HUES48 (cell line): ENCODE results near the gene FOXO6.

Experiments used
- H3K27ac ChIP-seq: one replicate; pipeline ENCODE4 v1.7.0; 2013; ENCODE audit warnings: low read depth, low read length, inconsistent platforms
- H3K27me3 ChIP-seq: 2 replicates; pipeline ENCODE4 v1.6.1; 2013; ENCODE audit warnings: mild to moderate bottlenecking, low read length; ENCODE audit not compliant: control insufficient read depth, insufficient read depth
- H3K36me3 ChIP-seq: 2 replicates; pipeline ENCODE4 v1.6.1; 2013; ENCODE audit warnings: low read length; ENCODE audit not compliant: control insufficient read depth, insufficient read depth
- H3K4me1 ChIP-seq: 2 replicates; pipeline ENCODE4 v1.6.1; 2013; ENCODE audit warnings: mild to moderate bottlenecking, low read length; ENCODE audit not compliant: control insufficient read depth, insufficient read depth
- H3K4me3 ChIP-seq: 2 replicates; pipeline ENCODE4 v1.5.1; 2013; ENCODE audit warnings: mild to moderate bottlenecking, low read depth, low read length
- H3K9ac ChIP-seq: 2 replicates; pipeline ENCODE4 v1.6.1; 2013; ENCODE audit warnings: mild to moderate bottlenecking, low read depth, low read length, moderate library complexity
- H3K9me3 ChIP-seq: 2 replicates; pipeline ENCODE4 v1.6.1; 2013; ENCODE audit warnings: low read length; ENCODE audit not compliant: control insufficient read depth, insufficient read depth

Gene FOXO6

DNA sequence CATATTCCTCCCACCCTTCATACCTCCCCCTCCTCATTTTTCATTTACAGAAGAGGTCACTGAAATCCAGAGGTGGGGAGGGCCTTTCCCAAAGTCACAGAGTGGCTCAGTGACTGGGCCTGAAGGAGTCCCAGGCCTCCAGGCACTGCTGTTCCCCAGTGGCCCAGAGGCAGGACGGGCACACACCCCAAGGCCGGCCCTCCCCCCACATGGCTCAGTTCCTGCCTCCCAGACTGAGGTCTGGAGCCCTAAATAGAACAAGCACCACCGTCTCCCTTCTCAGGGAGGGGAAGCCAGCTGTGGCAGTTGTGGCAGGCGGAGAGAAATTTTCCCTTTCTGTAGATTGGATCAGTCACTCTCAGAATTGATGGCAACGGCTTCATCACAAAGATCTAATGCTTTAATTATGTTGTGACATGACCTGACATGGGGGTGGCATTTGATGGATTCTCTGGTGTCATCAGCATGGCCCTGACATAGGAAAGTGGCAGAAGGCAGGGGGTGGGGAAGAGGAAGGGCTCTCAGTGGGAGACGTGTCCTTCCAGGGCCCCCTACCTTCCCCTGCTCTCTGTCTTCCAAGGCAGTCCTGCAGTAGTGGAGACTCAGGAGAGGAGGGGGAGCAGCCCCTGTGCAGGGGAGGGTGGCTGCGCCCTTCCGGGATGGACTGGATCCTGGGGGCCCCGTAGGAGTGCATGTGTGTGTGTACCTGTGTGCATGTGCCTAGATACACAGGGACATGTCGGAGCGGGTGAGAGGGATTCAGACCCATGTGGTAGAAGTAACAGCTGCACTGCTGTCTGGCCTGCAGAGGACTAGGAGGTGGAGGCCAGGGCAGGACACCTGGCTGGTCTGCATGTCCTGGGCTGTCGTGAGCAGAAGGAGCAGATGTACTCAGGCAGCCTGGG lies 41.2 kb upstream of the FOXO6 start:
- no peaks in the 10 kb centered on the region for H3K27me3 ChIP-seq
- H3K4me3 ChIP-seq = no peak overlapping the region
- H3K36me3 ChIP-seq = no peaks in the 10 kb centered on the region

DNA sequence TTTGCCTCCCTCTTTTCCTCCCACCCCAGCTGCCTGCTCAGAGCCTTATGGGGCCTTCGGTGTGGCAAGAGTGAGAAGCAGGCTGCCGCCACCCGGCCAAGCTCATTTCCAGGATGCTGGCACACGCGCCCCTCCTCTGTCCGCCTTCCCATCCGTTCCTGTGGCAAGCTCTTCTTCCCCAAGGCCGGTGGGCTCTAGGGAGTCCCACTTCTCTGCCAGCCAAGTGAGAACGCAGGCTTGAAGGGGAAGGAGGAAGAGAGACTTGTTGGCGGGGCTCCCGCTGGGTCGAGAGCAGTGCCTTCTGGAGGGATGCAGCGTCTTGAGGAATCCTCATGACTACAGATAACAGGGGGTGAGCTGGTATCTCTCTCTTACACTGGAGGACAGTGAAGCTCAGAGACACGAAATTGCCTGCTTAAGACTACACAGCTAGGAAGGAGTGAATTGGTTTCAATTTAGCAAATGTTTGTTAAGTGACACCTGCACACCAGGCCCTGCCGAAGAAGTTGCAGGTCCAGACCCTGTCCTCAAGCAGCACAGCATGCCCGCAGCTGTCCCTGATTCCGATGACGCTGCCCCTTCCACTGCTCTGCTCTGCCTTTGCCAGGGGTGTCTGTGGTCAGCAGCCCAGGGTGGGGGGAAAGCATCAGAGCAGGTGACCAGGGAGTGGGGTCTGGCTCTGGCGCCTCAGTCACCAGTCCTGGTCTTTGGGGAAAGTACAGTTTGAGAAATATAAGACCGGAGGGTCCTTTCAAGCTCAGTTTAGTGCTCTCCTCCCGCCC lies 40.1 kb upstream of the FOXO6 start:
- Histone ChIP-seq H3K4me1 (no peaks in the 10 kb centered on the region; the same call in none of the 2 replicates), H3K9me3 (no peaks in the 10 kb centered on the region), H3K27ac (no peak overlapping the region), H3K27me3 (no peaks in the 10 kb centered on the region), H3K4me3 (no peak overlapping the region), H3K36me3 (no peaks in the 10 kb centered on the region), H3K9ac (no peak overlapping the region)

More for the DNA sequence above, 41.2 kb upstream of the FOXO6 start:
- Histone ChIP-seq H3K4me1 (peaks cover 6% of the 10 kb centered on the region), H3K27ac (no peak overlapping the region), H3K9ac (no peak overlapping the region), H3K9me3 (no peaks in the 10 kb centered on the region)

DNA sequence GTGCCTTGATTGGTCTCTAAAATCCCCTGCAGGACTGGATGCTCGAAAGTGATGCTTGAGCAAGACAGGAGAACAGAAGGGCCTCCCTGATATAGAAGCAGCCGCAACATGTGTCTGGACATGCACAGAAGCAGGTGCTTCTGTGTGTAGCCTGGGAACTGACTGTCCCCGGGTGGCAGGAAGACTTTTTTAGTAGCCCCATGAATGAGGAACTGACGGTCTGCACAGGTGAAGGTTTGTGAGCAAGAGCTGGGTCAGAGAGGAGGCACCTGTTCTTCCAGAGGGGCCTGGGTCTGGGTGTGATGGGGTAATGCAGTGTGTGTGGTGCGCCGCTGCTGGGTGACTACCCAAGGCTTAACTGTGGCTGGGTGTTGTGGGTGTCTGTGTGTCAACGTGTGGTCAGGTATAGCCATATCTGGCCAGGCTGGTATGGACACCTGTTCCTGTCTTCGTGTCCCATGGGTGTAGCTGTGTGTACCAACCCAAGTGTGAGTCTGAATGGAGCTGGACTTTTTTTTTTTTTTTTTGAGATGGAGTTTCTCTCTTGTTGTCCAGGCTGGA lies 39.1 kb upstream of the FOXO6 start:
- Histone ChIP-seq H3K27ac (no peak overlapping the region), H3K4me1 (no peaks in the 10 kb centered on the region; the same call in none of the 2 replicates), H3K36me3 (no peaks in the 10 kb centered on the region), H3K9me3 (no peaks in the 10 kb centered on the region), H3K9ac (no peak overlapping the region), H3K27me3 (no peaks in the 10 kb centered on the region), H3K4me3 (no peak overlapping the region)

DNA sequence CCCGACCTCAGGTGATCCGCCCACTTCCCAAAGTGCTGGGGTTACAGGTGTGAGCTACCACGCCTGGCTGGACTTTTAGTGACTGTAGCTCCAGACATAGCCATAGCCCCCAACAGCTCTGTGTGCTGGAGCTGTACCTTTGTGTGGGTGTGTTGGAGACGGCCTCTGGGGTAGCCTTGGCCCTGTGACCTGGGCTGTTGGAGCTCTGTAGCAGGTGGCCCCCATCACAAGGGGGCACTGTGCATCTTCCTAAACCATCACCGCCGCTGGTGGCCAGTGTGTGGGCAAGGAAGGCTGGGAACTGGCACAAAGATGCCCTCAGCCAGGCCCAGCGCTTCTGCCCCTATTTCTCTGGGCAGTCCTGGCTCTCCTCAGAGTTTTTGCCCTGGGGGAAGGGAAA lies 38.4 kb upstream of the FOXO6 start:
- Histone ChIP-seq H3K4me1 (no peaks in the 10 kb centered on the region; the same call in none of the 2 replicates), H3K27me3 (no peaks in the 10 kb centered on the region), H3K9me3 (no peaks in the 10 kb centered on the region), H3K36me3 (no peaks in the 10 kb centered on the region), H3K27ac (no peak overlapping the region), H3K4me3 (no peak overlapping the region), H3K9ac (no peak overlapping the region)

DNA sequence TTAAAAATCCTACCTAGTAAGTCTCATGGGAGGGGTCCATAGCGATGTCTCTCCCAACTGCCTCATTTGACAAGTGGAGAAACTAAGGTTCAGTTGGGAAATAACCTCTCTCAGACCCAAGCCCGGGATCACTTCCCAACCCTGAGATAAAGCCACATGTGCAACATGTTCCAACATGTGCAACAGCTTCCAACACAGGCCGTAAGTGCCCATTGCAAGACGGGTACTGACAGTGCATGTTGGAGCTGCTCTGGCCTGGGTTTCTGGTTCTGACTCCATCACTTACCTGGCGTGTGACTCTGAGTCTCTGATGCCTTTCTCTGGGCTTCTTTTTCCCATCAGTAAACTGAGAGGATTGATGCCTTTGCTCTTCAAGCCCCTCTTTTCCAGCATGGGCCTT lies 38.0 kb upstream of the FOXO6 start:
- Histone ChIP-seq H3K9me3 (no peaks in the 10 kb centered on the region), H3K27me3 (no peaks in the 10 kb centered on the region), H3K9ac (no peak overlapping the region), H3K4me1 (no peaks in the 10 kb centered on the region; the same call in none of the 2 replicates), H3K4me3 (no peak overlapping the region), H3K27ac (no peak overlapping the region), H3K36me3 (no peaks in the 10 kb centered on the region)

- Histone ChIP-seq H3K4me1 (0 out of 2 replicates have a peak, but pooled peaks cover 2% of the 10 kb centered on the region), H3K27ac (no peak overlapping the region), H3K4me3 (no peak overlapping the region), H3K36me3 (no peaks in the 10 kb centered on the region), H3K9me3 (no peaks in the 10 kb centered on the region), H3K9ac (no peak overlapping the region), H3K27me3 (no peaks in the 10 kb centered on the region)
These were observed 35.4 kb upstream of the FOXO6 start for GRCh38 chr1:41325801-41326200.

DNA sequence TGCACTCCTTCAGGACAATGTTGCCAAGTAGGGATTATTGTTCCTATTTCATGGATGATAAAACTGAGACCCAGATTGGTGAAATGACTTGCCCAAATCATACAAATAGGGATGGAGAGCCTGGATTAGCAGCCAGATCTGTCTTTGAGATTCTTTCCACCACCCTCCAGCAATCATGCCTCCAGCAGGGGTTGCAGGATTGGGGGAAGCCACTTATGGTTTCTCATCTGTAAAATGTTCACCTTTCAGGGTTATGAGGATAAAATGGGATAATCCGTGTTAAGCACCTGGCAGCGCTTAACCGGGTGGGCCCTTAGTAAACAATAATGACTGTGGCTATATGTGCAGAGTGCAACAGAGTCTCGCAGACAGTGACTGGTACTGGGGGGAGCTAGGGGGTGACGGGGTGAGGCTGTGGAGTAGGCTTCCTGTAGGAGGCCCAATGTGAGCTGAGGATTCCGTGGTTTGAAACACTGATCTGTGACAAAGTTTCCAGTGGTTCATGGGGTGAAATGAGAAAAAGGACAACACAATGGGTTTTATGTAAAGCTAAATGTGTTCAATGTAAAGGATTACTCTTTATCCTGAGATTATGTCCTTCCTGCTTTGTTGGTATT lies 33.7 kb upstream of the FOXO6 start:
- no peak overlapping the region for H3K4me3 ChIP-seq
- 0 out of 2 replicates have a peak, but pooled peaks cover 5% of the 10 kb centered on the region for H3K4me1 ChIP-seq
- no peaks in the 10 kb centered on the region for H3K27me3 ChIP-seq
- no peak overlapping the region for H3K9ac ChIP-seq
- H3K9me3 ChIP-seq = no peaks in the 10 kb centered on the region
- no peak overlapping the region for H3K27ac ChIP-seq
- no peaks in the 10 kb centered on the region for H3K36me3 ChIP-seq

DNA sequence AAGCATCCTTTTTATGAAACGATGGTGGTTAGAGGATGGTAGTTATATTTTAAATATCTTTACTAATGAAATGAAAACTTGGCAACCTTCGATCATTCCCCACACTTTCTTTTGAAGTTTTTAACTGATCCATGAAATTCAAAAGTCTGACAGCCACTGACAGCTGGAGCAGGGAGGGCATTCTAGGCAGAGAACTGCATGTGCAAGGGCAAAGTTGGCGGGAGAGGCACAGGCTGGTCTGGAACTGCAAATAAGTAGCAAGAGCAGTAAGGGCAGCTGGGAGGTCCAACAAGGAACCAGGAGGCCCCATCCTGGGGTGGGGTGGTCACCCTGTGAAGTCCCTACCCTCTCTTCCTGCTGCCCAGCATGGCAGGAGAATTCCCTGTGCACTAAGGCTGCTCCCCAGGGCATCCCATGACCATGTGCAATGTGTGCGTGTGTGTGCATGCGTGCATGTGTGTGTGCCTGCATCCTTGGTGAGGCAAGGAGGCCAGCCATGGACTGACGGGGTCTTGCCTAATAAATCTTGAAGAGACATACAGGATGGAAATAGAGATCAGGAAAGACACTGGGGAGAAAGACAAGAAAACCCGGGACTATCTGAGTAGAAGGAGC lies 33.1 kb upstream of the FOXO6 start:
- no peak overlapping the region for H3K27ac ChIP-seq
- 0 out of 2 replicates have a peak, but pooled peaks cover 5% of the 10 kb centered on the region for H3K4me1 ChIP-seq
- no peak overlapping the region for H3K4me3 ChIP-seq
- H3K27me3 ChIP-seq = no peaks in the 10 kb centered on the region
- no peak overlapping the region for H3K9ac ChIP-seq
- H3K36me3 ChIP-seq = no peaks in the 10 kb centered on the region
- no peaks in the 10 kb centered on the region for H3K9me3 ChIP-seq

GRCh38 chr1:41328780-41329640 lies 32.2 kb upstream of the FOXO6 start:
- H3K27ac ChIP-seq = no peak overlapping the region
- 0 out of 2 replicates have a peak, but pooled peaks cover 5% of the 10 kb centered on the region for H3K4me1 ChIP-seq
- no peaks in the 10 kb centered on the region for H3K9me3 ChIP-seq
- H3K9ac ChIP-seq = no peak overlapping the region
- H3K36me3 ChIP-seq = no peaks in the 10 kb centered on the region
- no peak overlapping the region for H3K4me3 ChIP-seq
- H3K27me3 ChIP-seq = no peaks in the 10 kb centered on the region
